DMS 273 (cell line): ENCODE data around the gene RC3H2.
A peak's percentile ranks its signal among the peaks of the same experiment; 100 is the strongest.

Experiments used
- DNase-seq: peaks from one replicate; lab custom pipeline; 2025; ENCODE audit not compliant: unreplicated experiment; lab: John Stamatoyannopoulos, UW

RC3H2 gene

GRCh38 chr9:122807271-122807900, 97.8 kb downstream of the RC3H2 start:
- no peak for DNase-seq

GRCh38 chr9:122806661-122807060, 98.5 kb downstream of the RC3H2 start:
- DNase-seq: no peak

GRCh38 chr9:122800066-122801060, 104.8 kb downstream of the RC3H2 start, which contains the start of gene OR1K1:
Gene OR1K1, plus strand, starts transcription at chr9:122800123. Its CDS starts 0 bp downstream, at chr9:122800123.
- DNase-seq: no peak

GRCh38 chr9:122797316-122798063, 107.7 kb downstream of the RC3H2 start:
- peak; percentile 10 for DNase-seq
